ENCODE measurements around the gene PIP5K1B.

DNA sequence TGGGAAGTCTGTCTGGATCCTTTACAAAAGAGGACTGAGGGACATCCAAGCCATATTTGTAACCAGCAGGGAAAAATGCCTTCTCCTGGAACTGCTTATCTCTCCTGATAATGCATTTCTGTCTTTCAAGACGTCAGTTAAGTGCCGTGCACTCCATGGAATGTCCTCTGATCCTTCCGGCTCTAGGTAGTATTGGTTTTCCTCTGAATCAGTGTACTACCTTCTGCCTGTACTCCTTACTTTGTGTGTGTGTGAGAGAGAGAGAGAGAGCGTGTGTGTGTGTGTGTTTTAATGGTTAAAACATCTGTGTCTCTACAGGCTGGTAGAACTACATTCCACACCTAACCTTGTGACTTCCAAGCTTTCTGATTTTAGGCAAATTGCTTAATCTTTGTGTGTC, 89.9 kb downstream of the PIP5K1B start:
- TF ChIP-seq POLR2AphosphoS5 (IDR thresholded peaks at IDR 0.05; ENCODE audit: borderline replicate concordance, low read depth, low read length) (no peak), EZH2 (IDR thresholded peaks at IDR 0.05) (no peak)
